ENCODE results near the gene RENBP.

The RENBP gene

DNA sequence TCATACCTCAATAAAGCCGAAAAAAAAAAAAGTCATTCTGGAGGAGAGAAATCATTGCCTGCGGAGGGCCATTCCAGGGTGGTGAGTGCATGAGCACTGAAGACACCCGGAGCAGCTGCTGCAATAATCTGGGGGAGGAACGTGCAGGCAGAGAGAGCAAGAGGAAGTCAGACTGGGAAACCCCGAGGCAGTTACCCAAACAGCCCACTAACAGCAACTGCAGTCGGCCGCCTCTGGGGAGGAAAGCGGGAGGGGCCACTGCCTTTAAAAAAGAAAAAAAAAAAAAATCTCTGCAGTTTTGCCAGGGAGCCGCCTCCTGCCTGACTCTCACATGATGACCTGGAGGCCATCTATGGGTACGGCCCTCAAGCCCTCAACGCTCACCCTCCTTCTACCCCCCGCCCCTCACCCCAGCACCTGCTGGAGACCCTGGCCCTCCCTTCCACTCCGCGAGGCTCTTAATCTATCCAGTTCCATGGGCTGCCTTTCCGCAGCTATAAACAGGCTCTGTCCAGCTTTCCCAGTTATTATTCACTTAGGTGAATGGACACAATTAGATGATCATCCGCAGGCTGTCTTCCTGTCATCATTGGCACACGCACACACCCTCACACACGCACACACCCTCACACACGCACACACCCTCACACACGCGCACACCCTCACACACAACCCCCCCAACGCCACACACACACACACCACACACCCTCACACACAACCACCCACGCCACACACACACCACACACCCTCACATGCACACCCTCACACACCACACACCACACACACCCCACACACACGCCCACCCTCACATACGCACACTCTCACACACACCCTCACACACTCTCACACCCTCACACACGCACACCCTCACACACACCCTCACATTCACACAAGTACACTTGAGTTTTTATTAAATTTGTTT is 43.4 kb downstream of the RENBP start:
- no peak overlapping the region for H3K27ac ChIP-seq
- H3K9ac ChIP-seq, result no peak overlapping the region
- TF ChIP-seq, protein P1, sequence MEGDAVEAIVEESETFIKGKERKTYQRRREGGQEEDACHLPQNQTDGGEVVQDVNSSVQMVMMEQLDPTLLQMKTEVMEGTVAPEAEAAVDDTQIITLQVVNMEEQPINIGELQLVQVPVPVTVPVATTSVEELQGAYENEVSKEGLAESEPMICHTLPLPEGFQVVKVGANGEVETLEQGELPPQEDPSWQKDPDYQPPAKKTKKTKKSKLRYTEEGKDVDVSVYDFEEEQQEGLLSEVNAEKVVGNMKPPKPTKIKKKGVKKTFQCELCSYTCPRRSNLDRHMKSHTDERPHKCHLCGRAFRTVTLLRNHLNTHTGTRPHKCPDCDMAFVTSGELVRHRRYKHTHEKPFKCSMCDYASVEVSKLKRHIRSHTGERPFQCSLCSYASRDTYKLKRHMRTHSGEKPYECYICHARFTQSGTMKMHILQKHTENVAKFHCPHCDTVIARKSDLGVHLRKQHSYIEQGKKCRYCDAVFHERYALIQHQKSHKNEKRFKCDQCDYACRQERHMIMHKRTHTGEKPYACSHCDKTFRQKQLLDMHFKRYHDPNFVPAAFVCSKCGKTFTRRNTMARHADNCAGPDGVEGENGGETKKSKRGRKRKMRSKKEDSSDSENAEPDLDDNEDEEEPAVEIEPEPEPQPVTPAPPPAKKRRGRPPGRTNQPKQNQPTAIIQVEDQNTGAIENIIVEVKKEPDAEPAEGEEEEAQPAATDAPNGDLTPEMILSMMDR (IDR thresholded peaks at IDR 0.05), result no peak
- no peaks in the 10 kb centered on the region for H3K4me1 ChIP-seq
- H3K27me3 ChIP-seq (ENCODE audit: control insufficient read depth, insufficient read depth, low read length), result no peaks in the 10 kb centered on the region
- H3K9me3 ChIP-seq (ENCODE audit: control insufficient read depth, low read length), result no peaks in the 10 kb centered on the region
- no peaks in the 10 kb centered on the region for H3K36me3 ChIP-seq (ENCODE audit: control insufficient read depth, insufficient read depth, low read length)
- H3K4me2 ChIP-seq (ENCODE audit: low read length), result no peak overlapping the region
- H3K79me2 ChIP-seq, result no peaks in the 10 kb centered on the region
- H3K4me3 ChIP-seq (ENCODE audit: low read depth, low read length), result no peak overlapping the region
- H2AFZ ChIP-seq, result no peak overlapping the region

- TF ChIP-seq, protein P1 (IDR thresholded peaks at IDR 0.05), result no peak
- Histone ChIP-seq H3K4me1 (no peaks in the 10 kb centered on the region), H3K27me3 (ENCODE audit: control insufficient read depth, insufficient read depth, low read length) (no peaks in the 10 kb centered on the region), H3K79me2 (no peaks in the 10 kb centered on the region), H3K4me2 (ENCODE audit: low read length) (no peak overlapping the region), H3K27ac (no peak overlapping the region), H3K36me3 (ENCODE audit: control insufficient read depth, insufficient read depth, low read length) (no peaks in the 10 kb centered on the region), H3K9me3 (ENCODE audit: control insufficient read depth, low read length) (no peaks in the 10 kb centered on the region), H3K9ac (no peak overlapping the region), H3K4me3 (ENCODE audit: low read depth, low read length) (no peak overlapping the region), H2AFZ (no peak overlapping the region)
These were observed 46.5 kb downstream of the RENBP start for GRCh38 chrX:153897899-153898298.

DNA sequence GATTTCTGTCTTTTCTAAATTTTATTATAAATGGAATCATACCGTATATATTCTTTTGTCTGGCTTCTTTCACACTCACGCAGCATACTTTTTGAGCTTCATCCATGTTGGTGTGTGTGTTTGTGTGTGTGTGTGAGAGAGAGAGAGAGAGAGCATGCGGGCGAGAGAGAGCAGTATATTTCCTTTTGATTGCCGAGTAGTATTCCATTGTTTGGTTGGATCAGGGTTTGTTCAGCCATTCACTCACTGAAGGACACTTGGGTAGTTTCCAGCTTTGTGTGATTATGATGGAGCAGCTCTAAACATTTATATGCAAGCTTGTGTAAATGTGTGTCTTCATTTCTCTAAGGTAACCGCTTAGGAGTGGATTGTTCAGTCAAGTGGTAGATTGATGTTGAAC is 55.3 kb downstream of the RENBP start:
- TF ChIP-seq, protein P1 (IDR thresholded peaks at IDR 0.05), result no peak
- H3K4me1 ChIP-seq, result no peaks in the 10 kb centered on the region
- no peaks in the 10 kb centered on the region for H3K9me3 ChIP-seq (ENCODE audit: control insufficient read depth, low read length)
- no peak overlapping the region for H3K27ac ChIP-seq
- H3K9ac ChIP-seq, result no peak overlapping the region
- no peaks in the 10 kb centered on the region for H3K79me2 ChIP-seq
- peaks cover 3% of the 10 kb centered on the region for H3K27me3 ChIP-seq (ENCODE audit: control insufficient read depth, insufficient read depth, low read length)
- H3K4me3 ChIP-seq (ENCODE audit: low read depth, low read length), result no peak overlapping the region
- no peaks in the 10 kb centered on the region for H3K36me3 ChIP-seq (ENCODE audit: control insufficient read depth, insufficient read depth, low read length)
- no peak overlapping the region for H2AFZ ChIP-seq
- H3K4me2 ChIP-seq (ENCODE audit: low read length), result no peak overlapping the region

DNA sequence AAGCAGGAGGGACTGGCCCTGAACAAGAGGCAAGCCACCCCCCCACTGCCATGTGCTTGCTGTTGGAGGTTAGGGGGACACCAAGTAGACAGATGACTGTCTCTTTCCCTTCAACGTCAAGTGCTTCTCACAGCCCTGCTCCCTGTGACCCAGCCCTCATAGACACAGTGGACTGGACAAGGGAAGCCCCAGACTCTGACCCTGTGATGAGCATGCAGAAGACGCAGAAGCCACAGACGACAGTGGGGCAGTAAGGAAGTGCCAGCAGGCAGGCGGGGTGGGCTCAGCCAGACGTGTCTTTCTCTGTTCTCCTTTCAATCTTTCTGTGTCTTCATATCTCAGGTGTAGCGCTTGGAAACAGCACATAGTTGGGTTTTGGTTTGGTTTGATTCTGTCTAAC is 56.1 kb downstream of the RENBP start:
- Histone ChIP-seq H3K4me1 (no peaks in the 10 kb centered on the region), H3K9ac (no peak overlapping the region), H3K79me2 (no peaks in the 10 kb centered on the region), H3K27ac (no peak overlapping the region), H3K9me3 (ENCODE audit: control insufficient read depth, low read length) (no peaks in the 10 kb centered on the region), H3K27me3 (ENCODE audit: control insufficient read depth, insufficient read depth, low read length) (peaks cover 3% of the 10 kb centered on the region), H2AFZ (no peak overlapping the region), H3K4me2 (ENCODE audit: low read length) (no peak overlapping the region), H3K36me3 (ENCODE audit: control insufficient read depth, insufficient read depth, low read length) (no peaks in the 10 kb centered on the region), H3K4me3 (ENCODE audit: low read depth, low read length) (no peak overlapping the region)
- TF ChIP-seq, protein P1 (IDR thresholded peaks at IDR 0.05), result no peak

DNA sequence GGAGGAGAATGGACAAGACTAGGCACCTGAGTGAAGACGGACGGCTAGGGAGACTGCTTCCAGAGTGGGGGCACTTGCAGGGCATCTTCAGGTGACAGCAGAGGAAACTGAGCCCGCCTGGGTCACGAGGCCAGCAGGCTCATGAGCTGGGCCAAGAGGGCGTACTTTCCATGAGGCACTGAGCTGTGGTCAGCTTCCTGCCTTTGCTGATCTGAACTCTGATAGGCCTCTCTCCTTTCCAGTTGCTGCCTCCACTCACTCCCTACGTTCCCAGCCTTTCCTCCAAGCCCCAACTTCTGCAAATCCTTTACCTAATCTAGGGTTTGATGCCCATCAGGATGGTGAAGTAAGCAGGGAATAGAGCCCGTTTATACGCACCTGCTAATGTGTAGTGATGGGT is 57.1 kb downstream of the RENBP start:
- no peaks in the 10 kb centered on the region for H3K4me1 ChIP-seq
- no peaks in the 10 kb centered on the region for H3K9me3 ChIP-seq (ENCODE audit: control insufficient read depth, low read length)
- no peaks in the 10 kb centered on the region for H3K79me2 ChIP-seq
- H3K27ac ChIP-seq, result no peak overlapping the region
- no peak overlapping the region for H3K4me2 ChIP-seq (ENCODE audit: low read length)
- H2AFZ ChIP-seq, result no peak overlapping the region
- TF ChIP-seq, protein P1 (IDR thresholded peaks at IDR 0.05), result no peak
- H3K4me3 ChIP-seq (ENCODE audit: low read depth, low read length), result no peak overlapping the region
- no peak overlapping the region for H3K9ac ChIP-seq
- peaks cover 3% of the 10 kb centered on the region for H3K27me3 ChIP-seq (ENCODE audit: control insufficient read depth, insufficient read depth, low read length)
- no peaks in the 10 kb centered on the region for H3K36me3 ChIP-seq (ENCODE audit: control insufficient read depth, insufficient read depth, low read length)
